HG02840 (cell line): ENCODE measurements around the gene SETBP1.

Experiments
- ATAC-seq: cut with Tn5 transposase; IDR thresholded peaks from one replicate; pipeline ENCODE4 v1.9.1; 2021; ENCODE audit warnings: mild to moderate bottlenecking, moderate library complexity, moderate number of reproducible peaks; ENCODE audit not compliant: unreplicated experiment, low FRiP score

The SETBP1 gene

DNA sequence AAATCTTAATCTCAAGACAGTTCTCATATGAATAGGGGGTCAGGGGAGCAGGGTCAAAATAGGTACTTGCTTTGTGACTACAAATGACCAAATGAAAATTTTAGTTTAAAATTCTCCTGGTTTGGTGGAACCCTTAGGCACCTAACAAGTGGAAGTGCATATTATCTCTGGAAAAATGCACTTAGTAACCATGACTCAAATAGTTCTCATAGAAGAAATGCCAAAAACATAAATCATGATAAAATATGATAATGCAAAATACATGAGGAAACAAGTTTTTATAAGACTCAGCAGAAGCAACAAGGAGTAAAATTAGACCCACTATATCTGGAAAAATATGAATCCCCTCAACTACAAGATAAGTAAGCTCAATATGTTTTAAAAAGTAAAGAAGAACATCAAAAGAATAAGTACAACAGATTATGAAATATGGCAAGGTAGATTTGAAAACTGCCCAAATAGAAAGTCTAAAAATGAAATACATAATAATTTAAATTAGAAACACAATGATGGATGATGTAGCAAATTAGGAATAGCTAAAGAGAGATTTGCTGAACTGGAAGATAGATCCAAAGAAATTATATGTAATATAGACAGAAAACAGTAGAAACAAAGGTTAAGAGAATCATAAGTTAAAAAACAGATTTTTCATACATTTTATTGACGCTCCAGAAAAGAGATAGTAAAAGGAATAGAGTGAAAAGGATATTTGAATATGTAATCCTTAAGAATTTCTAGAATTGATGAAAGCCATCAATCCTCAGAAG lies 308.3 kb downstream of the SETBP1 start:
- no peak for ATAC-seq

DNA sequence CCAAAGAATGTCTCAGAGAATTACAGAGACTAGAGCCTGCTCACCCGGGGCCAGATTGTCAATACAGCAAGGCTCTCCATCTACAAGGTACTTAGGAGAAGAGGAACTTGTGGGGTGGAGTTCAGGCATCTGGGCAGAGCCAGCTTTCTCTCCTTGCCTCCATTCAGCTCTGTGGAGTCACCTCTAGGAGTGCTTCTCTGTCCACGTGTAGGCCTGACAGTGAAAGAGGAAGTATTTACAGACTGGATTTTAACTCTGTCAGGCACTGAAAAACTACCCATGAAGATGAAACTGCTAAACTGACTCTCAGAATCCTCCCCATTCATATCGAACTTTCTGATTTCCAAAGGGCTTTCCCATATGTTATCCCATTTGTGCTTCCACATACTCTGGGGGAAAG lies 315.6 kb downstream of the SETBP1 start:
- no peak for ATAC-seq

DNA sequence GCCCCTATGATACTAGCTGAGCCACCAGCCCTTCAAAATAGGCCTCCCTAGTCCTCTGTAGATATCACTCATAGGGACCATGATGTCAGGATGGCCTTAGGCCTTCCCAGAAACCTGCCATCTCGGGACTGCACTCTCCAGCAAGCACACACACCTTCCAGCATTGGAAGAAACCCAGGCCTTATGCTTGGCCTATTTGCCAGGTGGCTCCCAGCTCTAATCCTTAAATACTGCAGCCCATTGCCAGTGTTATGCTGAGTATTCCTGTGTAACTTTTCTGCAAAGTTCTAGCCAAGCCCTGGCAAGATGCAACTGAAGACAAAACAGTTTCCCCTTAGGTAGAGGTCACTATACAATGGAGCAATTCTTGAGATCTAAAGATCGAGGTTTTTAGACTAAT lies 316.5 kb downstream of the SETBP1 start:
- no peak for ATAC-seq

DNA sequence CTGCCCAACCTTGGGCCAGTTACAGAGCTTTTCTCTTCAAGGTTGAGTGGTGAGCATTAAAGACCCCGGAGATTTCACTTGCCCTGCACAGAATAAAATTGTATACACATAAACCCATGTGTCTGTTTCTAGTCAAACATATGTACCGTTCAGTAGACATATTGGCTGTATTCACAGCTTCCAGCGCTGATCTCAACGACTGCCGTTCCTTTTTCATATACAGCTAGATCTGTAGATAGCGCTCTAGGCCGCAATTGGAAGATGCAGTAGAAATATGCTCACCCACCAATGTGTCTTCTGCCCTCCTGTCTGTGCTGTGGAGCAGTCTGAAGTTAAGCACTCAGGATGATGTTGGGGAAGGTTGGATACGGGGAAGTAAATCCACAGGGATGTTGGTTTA lies 317.7 kb downstream of the SETBP1 start:
- ATAC-seq, result no peak

DNA sequence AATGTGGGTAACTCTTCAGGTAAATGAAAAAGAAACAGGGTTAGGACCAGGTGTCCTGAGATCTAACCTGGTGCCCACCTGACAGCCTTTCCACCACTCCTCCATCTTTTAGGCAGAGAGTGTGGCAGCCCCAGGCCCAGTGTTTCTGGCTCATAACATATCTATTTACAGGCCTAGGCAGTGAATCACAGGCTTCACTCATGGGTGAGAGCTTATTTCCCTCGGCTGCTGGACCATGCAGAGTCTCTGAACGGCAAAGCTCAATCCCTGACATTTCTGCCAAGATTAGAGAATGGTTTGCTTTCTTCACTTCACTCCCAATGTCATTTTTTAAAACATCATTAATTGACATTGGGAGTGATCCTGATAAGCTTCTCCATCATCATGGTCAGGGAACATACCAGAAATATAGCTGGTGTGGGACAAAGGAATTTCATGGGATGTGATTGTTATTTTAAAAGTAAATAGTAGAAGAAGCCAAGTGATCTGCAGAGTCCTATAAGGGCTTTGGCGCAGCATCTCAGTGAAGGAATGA lies 323.9 kb downstream of the SETBP1 start:
- ATAC-seq, result no peak

DNA sequence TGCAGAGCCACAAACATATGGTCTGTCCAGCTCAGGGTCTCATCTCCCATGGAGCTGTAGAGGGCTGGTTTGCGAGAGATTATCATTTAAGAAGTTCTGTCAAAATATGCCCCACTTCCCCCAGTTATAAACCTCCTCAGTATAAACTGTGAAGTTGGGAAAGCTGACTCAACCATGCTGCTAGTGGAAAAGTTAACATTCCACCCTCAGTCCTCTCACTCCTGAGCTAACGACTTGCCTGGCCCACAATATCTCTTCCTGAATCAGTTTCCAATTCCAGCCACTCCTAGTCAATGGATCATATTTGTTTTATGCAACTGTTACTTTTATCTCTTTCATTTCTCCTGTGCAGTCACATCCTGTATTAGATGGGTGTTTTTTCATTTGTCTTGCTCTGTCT lies 326.2 kb downstream of the SETBP1 start:
- no peak for ATAC-seq

DNA sequence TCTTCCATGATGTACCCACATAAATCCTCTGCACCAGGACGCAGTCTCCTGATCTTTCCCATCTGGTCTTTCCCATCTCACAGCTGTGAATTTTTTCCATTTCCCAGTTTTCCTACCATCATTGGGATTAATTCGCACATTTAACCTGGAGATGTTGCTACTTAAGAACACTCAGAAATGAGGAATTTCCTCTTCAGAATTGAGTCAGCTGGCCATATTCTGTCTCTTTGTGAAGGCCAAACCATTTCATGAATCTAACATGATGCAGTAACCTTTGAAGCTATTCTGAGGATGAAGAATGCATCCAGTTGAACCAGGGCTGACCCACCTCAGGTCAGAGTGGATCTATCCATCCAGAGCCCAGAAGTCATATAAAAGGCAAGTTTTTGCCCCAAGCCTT lies 326.8 kb downstream of the SETBP1 start:
- no peak for ATAC-seq

DNA sequence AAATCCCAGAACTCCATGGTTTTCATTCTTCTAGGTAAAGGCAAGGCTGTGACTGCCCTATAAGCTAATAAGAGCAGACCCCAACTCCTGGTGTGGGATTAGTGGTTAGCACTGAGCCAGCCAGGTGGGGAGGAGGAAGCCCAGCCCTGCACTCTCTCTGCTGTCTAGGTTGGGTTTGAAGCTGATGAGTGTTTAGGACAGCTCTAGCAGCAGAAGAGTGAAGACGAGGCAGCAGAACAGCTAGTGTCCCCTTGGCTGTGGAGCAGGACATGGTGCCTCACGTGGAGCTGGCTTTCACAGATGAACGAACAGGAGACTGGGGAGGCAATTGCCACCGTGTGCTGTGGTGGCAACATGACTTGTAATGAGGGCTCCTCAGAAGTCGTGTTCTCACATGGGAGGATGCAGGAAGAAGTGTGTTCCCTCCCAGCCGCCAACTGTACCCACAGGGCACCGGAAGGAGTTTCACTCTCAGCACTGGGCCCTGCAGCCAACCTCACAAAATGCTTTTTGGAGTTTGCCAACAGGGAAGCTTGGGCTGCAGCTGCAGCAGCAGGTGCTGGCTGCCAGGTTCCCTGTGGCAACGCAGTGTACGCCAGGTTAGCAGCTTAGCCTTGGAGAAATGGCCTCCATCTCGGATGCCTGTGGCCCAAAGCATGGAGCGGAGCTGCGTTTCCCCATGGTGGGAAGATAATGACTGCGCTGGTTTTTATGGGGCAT lies 328.2 kb downstream of the SETBP1 start:
- no peak for ATAC-seq

DNA sequence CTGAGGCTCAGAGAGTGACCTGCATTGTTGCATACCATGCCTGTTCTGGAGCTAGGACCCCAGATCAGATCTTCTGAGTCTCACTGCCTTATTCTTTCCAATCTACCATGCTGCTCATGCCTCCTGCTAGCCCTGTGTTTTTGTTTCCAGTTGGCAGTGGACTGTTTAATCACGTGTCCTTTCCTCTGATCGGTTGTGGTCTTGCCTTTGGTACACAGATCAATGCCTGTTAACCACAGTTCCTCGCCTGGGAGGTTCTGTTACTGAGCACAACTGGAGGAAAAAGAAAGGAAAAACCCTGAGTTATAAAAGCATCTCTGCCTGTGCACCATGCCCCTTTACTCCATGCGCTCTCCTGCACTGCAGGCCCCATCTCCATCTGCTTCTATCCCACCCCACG lies 329.1 kb downstream of the SETBP1 start:
- ATAC-seq, result no peak

DNA sequence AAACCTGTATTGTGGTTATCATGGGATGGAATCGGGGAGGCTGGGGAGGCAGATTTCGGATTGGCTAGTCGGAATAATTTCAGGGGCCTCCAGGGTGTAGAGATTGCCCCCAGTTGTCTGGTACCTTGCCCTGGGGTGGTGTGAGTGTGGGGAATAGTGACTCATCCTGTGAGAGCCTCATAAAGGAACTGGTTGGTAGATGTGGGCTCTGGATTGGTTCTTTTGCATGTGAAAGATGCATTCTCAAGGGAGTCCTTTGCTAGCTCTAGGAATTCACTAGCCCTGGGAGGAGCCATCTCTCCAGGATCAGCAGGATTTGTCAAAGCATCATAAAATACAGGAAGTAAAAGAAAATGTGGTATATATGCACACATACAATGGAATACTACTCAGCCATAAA lies 331.6 kb downstream of the SETBP1 start:
- no peak for ATAC-seq

DNA sequence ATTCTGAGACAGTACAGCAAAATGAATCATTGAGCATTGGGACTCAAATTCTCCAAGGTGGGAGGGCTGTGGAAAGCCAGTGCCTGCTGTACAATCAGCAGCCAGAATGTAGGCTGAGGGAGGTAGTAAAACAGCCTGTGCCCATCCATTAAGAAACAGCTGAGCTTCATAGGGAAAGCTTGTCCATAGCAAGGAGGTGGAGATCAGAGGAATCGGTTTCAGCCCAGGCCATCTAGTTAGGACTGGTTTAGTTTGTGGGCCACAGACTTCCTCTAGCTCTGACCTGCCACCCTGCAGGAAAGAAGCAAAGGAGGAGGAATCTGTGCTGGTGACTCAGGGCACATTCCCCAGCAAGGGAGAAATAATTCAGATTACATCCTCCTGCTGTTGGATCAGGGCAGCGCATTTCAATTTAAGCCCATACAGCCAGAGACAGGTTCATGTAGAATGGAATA lies 333.4 kb downstream of the SETBP1 start:
- no peak for ATAC-seq

DNA sequence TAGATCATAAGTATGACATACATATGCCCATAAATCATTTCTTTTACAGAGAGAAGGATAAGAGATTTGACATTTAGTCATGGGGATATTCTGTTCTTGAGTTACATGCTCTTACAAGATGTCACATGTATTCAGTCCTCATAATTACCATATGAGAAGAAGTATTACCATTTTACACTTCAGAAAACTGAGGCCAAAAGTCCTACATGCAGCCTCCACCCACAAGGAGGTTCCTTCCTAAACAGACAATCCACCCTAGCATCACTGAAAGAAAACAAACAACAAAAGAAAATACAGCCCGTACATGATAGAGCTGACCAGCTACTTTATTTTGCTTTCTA lies 335.1 kb downstream of the SETBP1 start:
- no peak for ATAC-seq

DNA sequence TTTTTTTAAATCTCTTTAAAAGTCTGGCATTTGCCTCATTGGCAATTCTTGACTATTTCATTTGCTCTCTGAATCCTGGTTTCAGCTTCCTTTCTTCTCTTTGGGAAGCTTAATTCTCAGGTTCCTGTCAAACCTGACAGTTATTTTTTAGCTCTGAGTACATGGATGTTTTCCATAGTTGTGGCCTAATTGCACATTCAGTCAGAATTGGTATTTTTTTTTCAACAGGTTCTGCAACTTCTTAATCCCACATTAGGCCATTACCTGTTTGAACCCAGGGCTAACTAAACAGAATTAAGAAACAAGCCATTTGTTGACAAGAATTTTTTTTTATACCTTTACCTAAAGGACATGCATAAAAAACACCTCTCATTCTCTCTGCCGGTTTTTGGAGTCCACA lies 338.8 kb downstream of the SETBP1 start:
- no peak for ATAC-seq

DNA sequence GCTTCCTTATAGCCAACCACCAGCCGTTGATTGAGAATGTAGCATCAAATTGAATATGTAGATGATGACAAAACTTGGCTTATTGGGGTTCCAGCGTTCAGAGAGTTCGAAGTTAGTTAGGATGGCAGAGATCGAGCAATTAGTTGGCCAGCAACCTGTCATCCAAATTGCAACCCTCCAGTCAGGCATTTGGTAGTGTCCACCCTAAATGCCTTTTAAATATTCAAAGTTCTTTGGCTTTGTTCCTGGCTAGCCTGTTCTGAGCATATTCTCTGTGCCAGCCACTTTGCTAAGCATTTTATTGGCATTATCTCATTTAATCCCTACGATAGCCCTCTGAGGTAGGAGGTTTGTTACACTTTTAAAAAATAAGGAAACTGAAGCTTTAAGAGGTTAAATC lies 342.8 kb downstream of the SETBP1 start:
- ATAC-seq, result no peak

DNA sequence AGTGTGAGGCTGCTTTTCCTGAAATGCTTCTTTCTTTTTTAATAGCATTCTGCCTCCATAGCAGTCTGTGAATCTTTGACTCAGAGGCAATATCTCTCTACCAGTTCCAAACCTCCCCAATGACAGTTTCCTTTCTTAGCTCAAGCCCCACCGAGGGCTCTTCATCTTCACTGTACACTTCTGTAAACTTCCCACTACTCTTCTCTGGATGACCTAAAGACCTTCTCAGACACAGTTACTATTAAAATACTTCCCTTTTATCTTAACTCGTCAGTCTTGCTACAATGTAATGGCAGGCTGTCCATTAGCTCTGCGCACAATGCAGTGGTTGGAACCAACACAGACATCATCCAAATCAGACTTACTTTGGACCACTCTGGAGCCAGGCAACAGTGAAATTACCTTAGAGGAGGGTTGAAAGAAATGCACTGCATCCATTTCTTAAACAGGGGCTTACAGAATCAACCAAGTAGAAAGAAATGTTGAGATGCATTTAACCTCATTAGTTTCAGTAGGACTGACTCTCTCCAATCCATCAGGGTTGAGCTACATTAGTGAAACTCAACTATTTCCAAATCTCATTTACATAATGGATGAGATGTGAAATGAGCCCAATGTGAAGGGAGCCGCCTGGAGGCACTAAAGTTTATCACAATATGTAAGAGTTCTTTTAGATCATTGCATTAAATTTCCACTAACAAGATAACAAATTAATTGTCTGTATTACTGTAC lies 343.8 kb downstream of the SETBP1 start:
- no peak for ATAC-seq

DNA sequence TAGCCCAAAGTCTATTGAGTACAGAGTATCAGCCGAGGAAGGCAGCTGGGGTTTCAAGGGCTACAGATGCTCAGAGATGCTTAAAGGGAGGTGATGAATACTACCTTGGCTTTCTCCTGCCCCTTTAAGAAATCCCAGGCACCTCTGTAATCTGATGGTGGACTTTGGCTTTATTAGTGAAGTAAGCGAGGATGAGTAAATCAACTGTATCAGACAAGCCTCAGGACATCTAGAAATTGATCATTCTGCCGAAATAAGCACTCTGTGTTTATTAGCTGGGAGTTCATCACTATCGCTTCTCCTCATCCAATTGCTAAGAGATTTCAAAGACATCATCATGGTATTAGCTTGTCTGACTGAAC lies 344.4 kb downstream of the SETBP1 start:
- no peak for ATAC-seq

DNA sequence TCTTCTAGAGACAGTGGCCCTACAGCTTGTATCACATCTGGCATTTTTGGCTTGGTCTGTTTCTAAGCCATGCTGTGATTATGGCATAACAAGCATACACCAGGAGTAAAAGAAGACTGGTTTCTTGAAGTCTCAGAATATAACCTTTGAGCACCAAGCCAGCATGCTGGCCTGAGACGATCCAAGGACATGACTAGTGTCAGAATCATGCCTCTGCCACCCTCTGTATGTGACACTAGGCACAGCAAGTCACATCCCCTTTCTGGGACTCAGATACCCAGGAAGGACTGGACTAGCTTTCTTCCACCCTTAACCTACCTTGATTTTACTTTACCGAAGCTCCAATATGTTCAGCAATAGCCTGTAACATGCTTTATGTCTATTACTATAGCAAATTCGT lies 345.5 kb downstream of the SETBP1 start:
- ATAC-seq, result no peak

DNA sequence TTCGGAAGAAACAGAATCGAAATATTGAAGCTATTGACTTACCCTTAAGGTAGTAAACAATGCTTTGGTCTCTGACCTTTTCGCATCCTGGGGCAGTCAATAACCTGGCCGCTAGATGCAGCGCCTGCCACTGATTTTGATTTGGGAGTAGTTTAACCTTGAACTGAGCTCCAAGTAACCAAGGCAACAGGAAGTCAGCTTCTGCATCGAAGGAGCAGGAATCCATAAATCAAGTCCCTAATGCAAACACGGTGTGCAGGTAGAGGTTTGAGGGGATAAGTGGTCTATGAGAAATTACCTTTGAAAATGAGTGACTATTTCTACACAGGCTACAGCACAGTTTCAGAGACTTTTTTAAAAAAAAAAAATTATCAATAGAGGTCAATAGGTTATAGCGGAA lies 353.5 kb downstream of the SETBP1 start:
- ATAC-seq, result no peak

DNA sequence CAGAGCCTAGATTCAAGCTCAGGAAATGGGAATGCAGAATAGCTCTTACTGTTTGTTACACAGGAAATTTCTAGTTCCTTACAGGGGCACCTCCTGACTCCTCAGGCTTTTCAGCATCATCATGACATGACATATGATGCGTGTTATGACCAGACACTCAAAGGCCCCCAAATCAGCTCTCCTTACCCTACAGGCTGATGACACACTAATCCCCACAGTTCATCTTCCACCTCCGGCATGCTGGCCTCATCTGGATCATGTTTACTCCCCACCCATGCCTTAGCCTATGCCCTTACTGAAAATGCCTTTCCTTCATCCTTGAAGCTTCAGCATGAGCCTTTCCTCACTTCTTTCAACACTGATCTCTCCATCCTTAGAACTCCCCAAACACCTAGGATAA lies 356.9 kb downstream of the SETBP1 start:
- no peak for ATAC-seq

DNA sequence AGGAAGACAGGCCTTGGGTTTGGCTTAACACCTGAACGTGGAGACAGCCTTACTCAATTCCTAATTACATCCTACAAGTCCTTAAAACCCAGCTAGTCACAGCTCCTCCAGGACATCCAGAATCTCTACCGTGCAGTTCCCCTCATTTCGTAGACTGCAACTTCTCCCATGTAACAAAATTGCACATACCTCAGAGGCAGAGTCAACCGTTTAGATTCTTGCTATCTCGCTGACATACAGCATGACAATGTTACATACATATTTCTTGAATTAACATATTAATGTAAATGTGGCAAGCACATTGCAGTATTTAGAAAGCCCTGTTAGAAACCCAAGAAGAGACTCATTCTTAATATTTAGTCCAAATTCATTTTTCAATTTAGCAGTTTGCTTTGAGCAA lies 358.7 kb downstream of the SETBP1 start:
- no peak for ATAC-seq

DNA sequence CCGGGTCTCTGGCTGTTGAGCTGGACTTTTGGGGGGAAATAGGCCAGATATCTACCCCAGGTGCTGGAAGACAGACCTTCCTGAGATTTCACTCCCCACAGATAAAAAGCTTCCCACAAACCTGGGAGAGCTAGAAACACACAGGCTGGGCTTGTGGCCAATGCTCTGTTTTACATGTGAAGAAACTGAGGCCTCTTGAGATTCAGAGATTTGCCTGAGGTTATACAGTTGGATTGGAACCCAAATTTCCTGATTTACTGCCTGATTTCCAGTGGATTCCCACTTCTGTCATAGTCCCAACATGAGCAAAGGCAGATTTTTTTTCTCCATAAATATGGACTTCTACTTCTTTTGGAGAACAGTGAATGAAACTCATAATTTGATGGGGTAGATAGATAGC lies 360.2 kb downstream of the SETBP1 start:
- ATAC-seq, result no peak
